K562 (cell line): ENCODE results near the gene METRN. TPM values are rescaled to one million over a fixed set of nuclear protein-coding genes. Genes with fewer than 3 reads are reported as not detected.

Experiments used
- ATAC-seq: fragments of 200-7000 bp; cut with Tn5 transposase; 3 replicates; pipeline ENCODE4 v1.9.1; 2020; ENCODE audit warnings: moderate library complexity
- BruUV-seq: library from RNA; stranded (reverse); fragments of 400-500 nt; replicated peaks from 2 replicates; lab custom pipeline; 2021; lab: Mats Ljungman, UMichigan
- CTCF ChIA-PET: fragments of 300-600 bp; formaldehyde crosslinking; extraction: SDS; loops from one replicate; lab custom pipeline; 2021; ENCODE audit warnings: low intra/inter-chr PET ratio; lab: Yijun Ruan, JAX
- POLR2A ChIA-PET: fragments of 300-600, 350-650 bp; sonication (Branson Sonifier 250); formaldehyde crosslinking; extraction: SDS; loops from one replicate; lab custom pipeline; 2021; ENCODE audit warnings: antibody characterized with exemption, inconsistent platforms; lab: Yijun Ruan, JAX
- DNase-seq, 4 experiments: peaks; one replicate each; pipeline versions ENCODE4 v3.0.0 to v3.0.0-alpha.2; 2011 to 2018; ENCODE audit warnings: low spot score in 3 of 4, mixed read lengths in 3 of 4; ENCODE audit errors: extremely low read depth in 1 of 4
- FAIRE-seq: peaks from 2 replicates; lab custom pipeline; 2011; peaks lifted over from hg19 to GRCh38; lab: Jason Lieb, UNC
- H2AFZ ChIP-seq: 2 replicates; pipeline ENCODE4 v1.6.0; 2011; ENCODE audit warnings: low read depth, low read length, control low read depth, inconsistent platforms
- H3K27ac ChIP-seq: fragments of 200-600 bp; 3 replicates; pipeline ENCODE4 v1.8.0; 2011; ENCODE audit warnings: low read depth, mild to moderate bottlenecking, control low read depth, inconsistent platforms, low read length, moderate library complexity, mixed read lengths; ENCODE audit errors: extremely low read depth
- H3K27me3 ChIP-seq, 2 experiments: fragments of 300-600 bp in 1 of 2; 2 replicates in 1 of 2; 3 replicates in 1 of 2; pipeline versions ENCODE4 v1.6.0 to v1.8.0; 2011; ENCODE audit warnings: inconsistent platforms in 2 of 2, low read length in 2 of 2, mild to moderate bottlenecking in 1 of 2, mixed read lengths in 1 of 2, moderate library complexity in 1 of 2; ENCODE audit not compliant: control insufficient read depth in 2 of 2, insufficient read depth in 2 of 2
- H3K36me3 ChIP-seq: fragments of 300-600 bp; 3 replicates; pipeline ENCODE4 v1.8.0; 2011; ENCODE audit warnings: mild to moderate bottlenecking, low read length, inconsistent platforms; ENCODE audit not compliant: control insufficient read depth, insufficient read depth
- H3K4me1 ChIP-seq, 2 experiments: fragments of 200-600 bp in 1 of 2; replicated peaks in 1 of 2; 2 replicates in 1 of 2; 3 replicates in 1 of 2; pipeline versions ENCODE4 v1.5.1 to v1.8.0; 2011; ENCODE audit warnings: inconsistent platforms in 2 of 2, low read length in 2 of 2, mild to moderate bottlenecking in 1 of 2, mixed read lengths in 1 of 2, moderate library complexity in 1 of 2; ENCODE audit not compliant: control insufficient read depth in 2 of 2, insufficient read depth in 2 of 2
- H3K4me2 ChIP-seq: 2 replicates; pipeline ENCODE4 v1.6.1; 2011; ENCODE audit warnings: low read length, control low read depth, inconsistent platforms, mixed read lengths; ENCODE audit not compliant: insufficient read depth
- H3K4me3 ChIP-seq: fragments of 200-600 bp; sonication (generic), shearing (Covaris generic); 2 replicates; pipeline ENCODE4 v1.5.1; 2016; ENCODE audit warnings: control low read depth, inconsistent platforms
- H3K79me2 ChIP-seq: fragments of 200-600 bp; 3 replicates; pipeline ENCODE4 v1.8.0; 2011; ENCODE audit warnings: low read length, inconsistent platforms; ENCODE audit not compliant: control insufficient read depth, insufficient read depth
- H3K9ac ChIP-seq, 2 experiments: 2 replicates each; pipeline versions ENCODE4 v1.6.0 to v1.6.1; 2011; ENCODE audit warnings: low read depth in 2 of 2, low read length in 2 of 2, control low read depth in 1 of 2, inconsistent platforms in 1 of 2, mild to moderate bottlenecking in 1 of 2, mixed read lengths in 1 of 2; ENCODE audit not compliant: insufficient read depth in 1 of 2
- H3K9me1 ChIP-seq: one replicate; pipeline ENCODE4 v1.6.0; 2011; ENCODE audit warnings: inconsistent platforms, mild to moderate bottlenecking, low read length, moderate library complexity; ENCODE audit not compliant: control insufficient read depth, insufficient read depth
- H3K9me3 ChIP-seq: replicated peaks from 2 replicates; pipeline ENCODE4 v1.5.1; 2011; ENCODE audit warnings: low read depth, low read length, inconsistent platforms; ENCODE audit not compliant: control insufficient read depth, insufficient read depth
- H4K20me1 ChIP-seq: replicated peaks from 2 replicates; pipeline ENCODE4 v1.6.1; 2011; ENCODE audit warnings: low read length, inconsistent platforms, mixed read lengths; ENCODE audit not compliant: control insufficient read depth, insufficient read depth
- DPF2 ChIP-seq: fragments of 450-650 bp; IDR thresholded peaks from 2 replicates; pipeline ENCODE4 v1.6.1; 2016
- JUND ChIP-seq, 2 experiments: IDR thresholded peaks; 2 replicates in 1 of 2; 3 replicates in 1 of 2; pipeline ENCODE4 v1.6.1; 2011; ENCODE audit warnings: borderline replicate concordance in 2 of 2, low read depth in 2 of 2, low read length in 2 of 2, improper control_type of control experiment in 1 of 2, missing biosample characterization in 1 of 2, missing genetic modification characterization in 1 of 2, missing genetic modification reagents in 1 of 2
- MYNN ChIP-seq, 2 experiments: sonication (generic); formaldehyde crosslinking in 1 of 2; IDR thresholded peaks; 2 replicates each; pipeline versions ENCODE4 v1.5.0 to v1.6.1; 2016 to 2020; ENCODE audit warnings: antibody characterized with exemption in 1 of 2, missing genetic modification reagents in 1 of 2
- POLR2G ChIP-seq: fragments of 200-400 bp; formaldehyde crosslinking; IDR thresholded peaks from 2 replicates; pipeline ENCODE4 v1.6.1; 2017; ENCODE audit warnings: low read depth, mild to moderate bottlenecking, antibody characterized with exemption, low read length, moderate library complexity
- RBFOX2 ChIP-seq: fragments of 200-400 bp; formaldehyde crosslinking; IDR thresholded peaks from 2 replicates; pipeline ENCODE4 v1.6.1; 2017; ENCODE audit warnings: low read depth, mild to moderate bottlenecking, low read length, moderate library complexity
- RBM14 ChIP-seq: fragments of 200-400 bp; formaldehyde crosslinking; IDR thresholded peaks from 2 replicates; pipeline ENCODE4 v1.6.1; 2018; ENCODE audit warnings: low read depth, mild to moderate bottlenecking, low read length, moderate library complexity, borderline replicate concordance; ENCODE audit not compliant: insufficient read depth
- TAF15 ChIP-seq: fragments of 200-400 bp; formaldehyde crosslinking; IDR thresholded peaks from 2 replicates; pipeline ENCODE4 v1.6.1; 2017; ENCODE audit warnings: mild to moderate bottlenecking, low read depth, low read length, moderate library complexity
- ZBTB33 ChIP-seq: sonication (generic); formaldehyde crosslinking; IDR thresholded peaks from 2 replicates; pipeline ENCODE4 v1.8.1; 2023; ENCODE audit warnings: mild to moderate bottlenecking, missing genetic modification reagents
- ZNF197 ChIP-seq: fragments of 200-800 bp; sonication (Bioruptor generic); IDR thresholded peaks from 2 replicates; pipeline ENCODE4 v1.6.1; 2016; ENCODE audit warnings: low read depth, missing genetic modification characterization, missing compliant biosample characterization
- ZNF449 ChIP-seq: fragments of 250-450 bp; sonication (Bioruptor Pico); IDR thresholded peaks from 2 replicates; pipeline ENCODE4 v1.8.0; 2022; ENCODE audit warnings: moderate library complexity, mild to moderate bottlenecking, inconsistent platforms
- ZNF699 ChIP-seq: fragments of 250-450 bp; sonication (Bioruptor Pico); IDR thresholded peaks from 2 replicates; pipeline ENCODE4 v1.8.0; 2021; ENCODE audit warnings: mild to moderate bottlenecking, moderate library complexity; ENCODE audit not compliant: insufficient replicate concordance
- ZNF740 ChIP-seq, 3 experiments: fragments of 200-800 bp in 1 of 3; sonication (Bioruptor generic) in 1 of 3; sonication (generic) in 1 of 3; formaldehyde crosslinking in 1 of 3; IDR thresholded peaks; 2 replicates each; pipeline versions ENCODE4 v1.6.1 to v1.8.0; 2016 to 2022; ENCODE audit warnings: mild to moderate bottlenecking in 2 of 3, missing compliant biosample characterization in 2 of 3, missing genetic modification characterization in 2 of 3, missing genetic modification reagents in 1 of 3
- WGBS: fragments of 100-300 bp; shearing (Covaris generic); methylation state at CpG from one replicate; pipeline ENCODE4 v1.1.6; 2016; ENCODE audit warnings: low coverage, mixed read lengths; ENCODE audit not compliant: insufficient coverage; ENCODE audit errors: missing lambda C conversion rate; 5-methylcytosine and 5-hydroxymethylcytosine counted together
- in situ Hi-C: fragments of 300-500 bp; cut with MboI; formaldehyde crosslinking; loops from 4 replicates; pipeline ENCODE4 v1.15.0; 2018; ENCODE audit warnings: inconsistent platforms, mixed read lengths
- intact Hi-C: fragments of 100-400 bp; cut with micrococcal nuclease; formaldehyde crosslinking; loops from 2 replicates; pipeline ENCODE4 v1.14.2; 2022
- polyA plus RNA-seq, 8 experiments: library from polyadenylated mRNA; depleted of rRNA in 4 of 8; stranded (reverse) in 5 of 8; unstranded in 3 of 8; fragments of >200 nt; fragmentation: Nextera tagmentation in 2 of 8; fragmentation: Illumina TruSeq in 1 of 8; extraction: Ambion mirVana in 2 of 8; extraction: Trizol in 1 of 8; gene quantifications; 2 replicates each; pipeline versions ENCODE4 v1.2.1 to v1.2.3, GENCODE V29; 2011 to 2014; ENCODE audit warnings: inconsistent platforms in 1 of 8, missing spikeins in 1 of 8
- total RNA-seq, 7 experiments: library from RNA; depleted of rRNA in 6 of 7; stranded (reverse); fragments of >200 nt in 6 of 7; fragmentation: Illumina TruSeq in 2 of 7; extraction: Trizol in 2 of 7; gene quantifications; 2 replicates each; pipeline versions ENCODE4 v1.2.1 to v1.2.3, GENCODE V29; 2011 to 2021; ENCODE audit warnings: low replicate concordance in 1 of 7

The METRN gene
- total and polyA plus RNA-seq, 9 of the 15 experiments (the other 6 are each of a cell fraction or from before 2014, with no cell fraction given), result 0.20 to 89.8 (median 15.4) TPM

GRCh38 chr16:716200-716568, 1.3 kb downstream of the METRN start (continued):
- TF ChIP-seq RBFOX2 (0 out of 2 replicates have a peak, but pooled peaks have one; percentile 4), MYNN (IDR thresholded peaks at IDR 0.05) (peak; percentile 79; the same call in 1 of the 2 replicates), MYNN (CRISPR knock-in tag; IDR thresholded peaks at IDR 0.05) (no peak; the same call in 1 of the 2 replicates), RBM14 (no peak), DPF2 (no peak), TAF15 (peak; percentile 34; the same call in 1 of the 2 replicates), ZNF449 (CRISPR knock-in tag) (no peak)

GRCh38 chr16:716768-717325, 1.9 kb downstream of the METRN start:
- no peak for DNase-seq
- Histone ChIP-seq H3K9ac (peak overlapping the region in 1 of 2 experiments; percentile 92; a peak in 2 of 4 replicates), H3K27ac (no peak overlapping the region), H3K4me1 (peaks cover 12 to 86% of the 10 kb centered on the region in 2 experiments; a peak in 4 of 5 replicates), H3K4me2 (no peak overlapping the region), H2AFZ (no peak overlapping the region), H3K4me3 (no peak overlapping the region), H3K27me3 (no peaks in the 10 kb centered on the region), H4K20me1 (no peaks in the 10 kb centered on the region; the same call in 1 of the 2 replicates), H3K36me3 (peaks cover 19% of the 10 kb centered on the region; the same call in 2 of the 3 replicates), H3K79me2 (peaks cover 38% of the 10 kb centered on the region), H3K9me3 (no peaks in the 10 kb centered on the region), H3K9me1 (peaks cover 3% of the 10 kb centered on the region)
- ChIA-PET POLR2A (interaction anchor here (0.9 to 1.5 kb wide), 2 partner anchors 10 to 26 kb away, joined by 4 read pairs; partner anchors contain the start of gene WDR24), CTCF (no interaction called here)
- ATAC-seq, result no peak
- in situ Hi-C loops, result loop anchor here (10.0 kb wide), 1 partner anchor 338 kb away; no protein-coding TSS in a partner anchor
- TF ChIP-seq ZBTB33 (CRISPR knock-in tag), result peak; percentile 95
- TF ChIP-seq ZNF699 (CRISPR knock-in tag), result no peak
- TF ChIP-seq POLR2G, result peak; percentile 67
- TF ChIP-seq ZNF740 (CRISPR knock-in tag; IDR thresholded peaks at IDR 0.05), result 0 out of 2 replicates have a peak, but pooled peaks have one; percentile 6
- no peak for TF ChIP-seq ZNF740 (tag; IDR thresholded peaks at IDR 0.05)
- TF ChIP-seq JUND (IDR thresholded peaks at IDR 0.05; ENCODE audit: borderline replicate concordance, low read depth, low read length), result no peak
- TF ChIP-seq JUND (tag; IDR thresholded peaks at IDR 0.05; ENCODE audit: borderline replicate concordance, low read depth, low read length), result no peak
- TF ChIP-seq ZNF197 (CRISPR knock-in tag), result no peak
- 94% methylated on average over 25 of the region's 29 CpGs for WGBS
- no TSS peak for BruUV-seq
- FAIRE-seq, result no peak
- intact Hi-C loops, result no loop called here
